HG03575 (cell line): ENCODE measurements around the gene KLHL1.

Experiments used
- ATAC-seq: cut with Tn5 transposase; IDR thresholded peaks from one replicate; pipeline ENCODE4 v1.9.1; 2021; ENCODE audit not compliant: unreplicated experiment, insufficient number of reproducible peaks, low FRiP score; ENCODE audit errors: extremely low read depth

KLHL1 gene

GRCh38 chr13:70027551-70027950 lies 80.7 kb downstream of the KLHL1 start:
- no peak for ATAC-seq

GRCh38 chr13:70023516-70023915 lies 84.7 kb downstream of the KLHL1 start:
- no peak for ATAC-seq

GRCh38 chr13:70022646-70023045 lies 85.6 kb downstream of the KLHL1 start:
- ATAC-seq, result no peak

- no peak for ATAC-seq
Observed at GRCh38 chr13:70016116-70016515, 92.1 kb downstream of the KLHL1 start.

GRCh38 chr13:70014337-70014736 lies 93.9 kb downstream of the KLHL1 start:
- ATAC-seq, result no peak

GRCh38 chr13:69999875-70000274 lies 108.4 kb downstream of the KLHL1 start:
- no peak for ATAC-seq

GRCh38 chr13:69997061-69997460 lies 111.2 kb downstream of the KLHL1 start:
- ATAC-seq, result no peak

GRCh38 chr13:69980799-69981198 lies 127.5 kb downstream of the KLHL1 start:
- ATAC-seq, result peak; percentile 83

- ATAC-seq, result no peak
Observed at GRCh38 chr13:69975496-69975895, 132.8 kb downstream of the KLHL1 start.

GRCh38 chr13:69970520-69970919 lies 137.7 kb downstream of the KLHL1 start:
- ATAC-seq, result no peak

- ATAC-seq, result no peak
Observed at GRCh38 chr13:69959046-69959445, 149.2 kb downstream of the KLHL1 start.

- no peak for ATAC-seq
Observed at GRCh38 chr13:69956839-69957238, 151.4 kb downstream of the KLHL1 start.

GRCh38 chr13:69956349-69956748 lies 151.9 kb downstream of the KLHL1 start:
- ATAC-seq, result no peak

- ATAC-seq, result no peak
Observed at GRCh38 chr13:69955271-69955670, 153.0 kb downstream of the KLHL1 start.

GRCh38 chr13:69951412-69951811 lies 156.8 kb downstream of the KLHL1 start:
- no peak for ATAC-seq

- ATAC-seq, result no peak
Observed at GRCh38 chr13:69950160-69950559, 158.1 kb downstream of the KLHL1 start.

GRCh38 chr13:69948016-69948415 lies 160.2 kb downstream of the KLHL1 start:
- peak; percentile 100 for ATAC-seq

GRCh38 chr13:69947582-69947981 lies 160.7 kb downstream of the KLHL1 start:
- peak; percentile 15 for ATAC-seq

GRCh38 chr13:69946511-69946910 lies 161.7 kb downstream of the KLHL1 start:
- ATAC-seq, result no peak

- peak; percentile 82 for ATAC-seq
Observed at GRCh38 chr13:69935043-69935442, 173.2 kb downstream of the KLHL1 start.

- ATAC-seq, result no peak
Observed at GRCh38 chr13:69928262-69928661, 180.0 kb downstream of the KLHL1 start.

- ATAC-seq, result no peak
Observed at GRCh38 chr13:69921156-69921555, 187.1 kb downstream of the KLHL1 start.
